ENCODE results near the gene LCN10. TPM values are rescaled to one million over a fixed set of nuclear protein-coding genes. Genes with fewer than 3 reads are reported as not detected.
"Not testable (repeated sequence)": the region's sequence is repeated elsewhere in the genome, so short reads cannot be mapped to it uniquely, and the experiment has no call there.

Gene LCN10
- 0.39 and 0.59 TPM in 2 replicates for total RNA-seq

DNA sequence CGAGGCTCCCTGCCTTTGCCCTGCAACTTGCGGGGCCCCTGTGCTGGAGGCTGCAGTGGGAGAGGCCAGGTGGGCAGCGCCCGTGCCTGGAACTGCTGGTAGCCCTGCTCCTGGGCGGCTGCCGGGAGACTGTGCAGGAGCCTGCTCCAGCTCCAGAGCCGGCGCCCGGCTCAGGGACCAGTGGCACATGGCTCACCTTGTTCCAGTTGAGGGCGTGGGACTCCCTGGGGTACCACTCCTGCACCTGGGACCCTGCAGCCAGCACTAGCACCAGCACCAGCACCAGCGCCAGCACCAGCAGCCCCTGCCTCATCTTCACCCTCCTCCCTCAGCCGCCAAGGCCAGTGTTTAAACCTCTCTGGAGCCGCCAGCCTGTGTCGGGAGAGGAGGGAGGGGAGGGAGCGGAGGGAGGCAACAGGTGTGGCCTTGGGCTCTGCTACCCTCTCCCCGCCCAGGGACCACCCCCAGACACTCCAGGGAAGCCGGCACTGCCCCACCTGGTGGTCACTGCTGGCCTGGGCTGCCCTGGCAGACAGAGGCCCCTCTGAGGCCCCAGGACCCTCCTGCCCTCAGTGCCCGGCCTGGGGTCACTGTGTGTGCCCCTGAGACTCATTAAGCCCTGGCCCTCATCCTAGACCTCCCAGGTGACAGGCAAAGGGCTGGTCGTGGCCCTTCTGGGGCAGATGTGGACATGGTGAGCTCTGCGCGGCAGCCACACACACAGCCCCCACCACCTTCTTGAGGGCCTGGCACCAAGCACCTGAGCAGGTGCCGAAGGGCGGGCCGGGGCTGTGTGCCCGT is at the start of gene LCN10:
Gene LCN10, minus strand, starts transcription at position 350 of the 801 bp plus-strand sequence. Its CDS starts 37 bp downstream, at position 313.
- intact Hi-C loops (cut with micrococcal nuclease): no loop called here

DNA sequence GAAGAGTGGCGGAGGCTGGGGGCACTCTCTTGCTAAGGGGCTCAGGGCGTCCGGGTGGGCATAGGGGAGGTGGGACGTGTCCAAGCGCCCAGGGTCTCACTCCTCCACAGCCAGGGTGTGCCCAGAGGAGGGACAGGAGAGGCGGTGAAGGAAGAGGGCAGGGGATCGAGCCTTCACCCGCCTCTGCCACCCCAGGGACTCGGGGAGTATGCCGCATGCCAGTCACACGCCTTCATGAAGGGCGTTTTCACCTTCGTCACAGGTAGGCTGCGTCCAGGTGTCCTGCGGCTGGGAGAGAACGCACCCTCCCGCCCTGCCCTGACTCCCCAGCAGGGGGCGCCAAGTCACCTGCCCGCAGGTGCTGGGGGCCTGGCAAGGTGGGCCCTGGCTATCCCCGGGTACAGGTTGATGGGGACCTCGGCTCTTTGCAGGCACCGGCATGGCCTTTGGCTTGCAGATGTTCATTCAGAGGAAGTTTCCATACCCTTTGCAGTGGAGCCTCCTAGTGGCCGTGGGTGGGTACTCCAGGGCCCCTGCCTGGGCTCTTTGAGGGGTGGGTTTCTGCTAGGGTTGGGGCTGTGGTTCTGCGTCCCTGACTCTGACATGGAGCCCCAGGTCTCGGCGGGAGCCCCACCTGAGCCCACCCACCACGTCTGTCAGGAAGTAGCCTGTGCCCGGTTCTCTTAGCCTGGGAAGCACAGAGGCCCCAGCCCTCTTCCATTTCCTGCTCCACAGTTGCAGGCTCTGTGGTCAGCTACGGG is 49.0 kb upstream of the LCN10 start:
- Mint-ChIP-seq H3K9me3 (no peaks in the 10 kb centered on the region), H3K36me3 (ENCODE audit: low read depth) (no peaks in the 10 kb centered on the region), H3K27ac (peak overlapping the region; percentile 81), H3K4me1 (ENCODE audit: low read depth) (peaks cover 32% of the 10 kb centered on the region), H3K4me3 (peak overlapping the region; percentile 84), H3K27me3 (ENCODE audit: insufficient read depth) (peaks cover 4% of the 10 kb centered on the region)
- DNase-seq (ENCODE audit: low spot score): peak; percentile 53
- intact Hi-C loops (cut with micrococcal nuclease): loop anchor here (1.0 to 5.0 kb wide), 17 partner anchors 9 to 814 kb away; partner anchors contain the start of genes AJM1, ANAPC2, ARRDC1 and MRPL41

More for the DNA sequence above, at the start of gene LCN10:
- peaks cover 2% of the 10 kb centered on the region for H3K27me3 Mint-ChIP-seq (ENCODE audit: insufficient read depth)
- no peaks in the 10 kb centered on the region for H3K9me3 Mint-ChIP-seq
- no peaks in the 10 kb centered on the region for H3K36me3 Mint-ChIP-seq (ENCODE audit: low read depth)
- DNase-seq (ENCODE audit: low spot score): no peak
- H3K4me1 Mint-ChIP-seq (ENCODE audit: low read depth): peaks cover 6% of the 10 kb centered on the region
- H3K4me3 Mint-ChIP-seq: no peak within 1 kb of the TSS
- no peak within 1 kb of the TSS for H3K27ac Mint-ChIP-seq

DNA sequence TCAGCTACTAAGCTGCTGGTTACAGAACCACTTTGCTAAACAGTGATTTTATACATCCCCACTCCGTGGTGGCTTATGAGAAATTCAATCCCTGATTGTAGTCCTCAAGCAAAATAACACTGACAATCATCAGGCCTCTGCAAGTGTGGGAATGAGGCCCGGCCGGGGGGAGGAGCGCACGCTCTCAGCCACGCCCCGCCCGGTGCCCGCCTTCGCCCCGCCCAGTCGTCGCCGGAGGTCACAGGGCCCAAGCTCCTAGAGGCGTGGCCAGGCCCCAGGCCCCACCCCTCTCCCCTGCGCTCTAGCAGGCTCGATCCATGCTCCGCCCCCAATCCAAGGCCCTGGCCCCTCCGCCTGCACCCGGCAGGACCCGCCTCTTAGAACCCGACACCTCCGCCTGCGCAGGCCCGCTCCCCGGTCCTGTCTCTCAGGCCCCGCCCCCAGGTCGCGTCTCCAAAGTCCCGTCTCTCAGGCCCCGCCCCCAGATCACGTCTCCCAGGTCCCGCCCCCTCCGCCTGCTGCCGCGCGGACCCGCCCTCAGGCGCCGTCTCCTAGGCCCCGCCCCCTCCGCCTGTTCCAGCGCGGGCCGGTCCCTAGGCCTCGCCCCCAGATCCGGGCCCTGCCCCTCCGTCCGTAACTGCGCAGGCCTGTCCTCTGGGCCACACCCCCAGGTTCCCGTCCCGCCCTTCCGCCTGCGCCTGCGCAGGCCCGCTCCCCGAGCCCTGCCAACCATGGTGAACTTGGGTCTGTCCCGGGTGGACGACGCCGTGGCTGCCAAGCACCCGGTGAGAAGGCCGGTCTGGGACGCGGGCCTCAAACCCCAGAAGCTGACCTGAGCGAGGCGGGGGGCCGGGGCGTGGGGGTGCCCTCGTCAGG is 48.1 kb upstream of the LCN10 start, which contains the start of gene TMEM141:
Gene TMEM141, plus strand, starts transcription at position 705 of the 876 bp plus-strand sequence. Its CDS starts 27 bp downstream, at position 732.
- H3K4me1 Mint-ChIP-seq (ENCODE audit: low read depth): peaks cover 32% of the 10 kb centered on the region
- peak within 1 kb of the TSS; percentile 81 for H3K27ac Mint-ChIP-seq
- H3K9me3 Mint-ChIP-seq: no peaks in the 10 kb centered on the region
- peak; percentile 100 for DNase-seq (ENCODE audit: low spot score)
- H3K4me3 Mint-ChIP-seq: peak within 1 kb of the TSS; percentile 84
- peaks cover 6% of the 10 kb centered on the region for H3K27me3 Mint-ChIP-seq (ENCODE audit: insufficient read depth)
- intact Hi-C loops (cut with micrococcal nuclease): loop anchor here (1.0 to 5.0 kb wide), 18 partner anchors 9 to 814 kb away; partner anchors contain the start of genes AJM1, ANAPC2, ARRDC1 and MRPL41
- H3K36me3 Mint-ChIP-seq (ENCODE audit: low read depth): no peaks in the 10 kb centered on the region

DNA sequence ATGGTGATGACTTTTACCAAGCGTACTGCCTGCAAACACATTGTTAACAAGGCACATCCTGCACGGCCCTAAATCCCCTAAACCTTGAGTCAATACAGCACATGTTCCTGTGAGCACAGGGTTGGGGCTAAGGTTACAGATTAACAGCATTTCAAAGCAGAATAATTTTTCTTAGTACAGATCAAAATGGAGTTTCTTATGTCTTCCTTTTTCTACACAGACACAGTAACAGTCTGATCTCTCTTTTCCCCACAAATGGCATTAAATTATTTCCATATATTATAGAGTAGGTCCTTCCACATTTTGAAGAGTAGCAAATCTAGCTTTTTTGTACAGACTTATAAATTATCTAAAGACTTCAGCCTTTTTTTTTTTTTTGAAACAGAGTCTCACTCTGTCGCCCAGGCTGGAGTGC is 46.8 kb upstream of the LCN10 start:
- Mint-ChIP-seq H3K27me3 (ENCODE audit: insufficient read depth) (peaks cover 7% of the 10 kb centered on the region), H3K4me3 (no peak overlapping the region), H3K27ac (no peak overlapping the region), H3K9me3 (no peaks in the 10 kb centered on the region), H3K4me1 (ENCODE audit: low read depth) (peaks cover 32% of the 10 kb centered on the region), H3K36me3 (ENCODE audit: low read depth) (no peaks in the 10 kb centered on the region)
- intact Hi-C loops (cut with micrococcal nuclease): no loop called here
- no peak for DNase-seq (ENCODE audit: low spot score)

GRCh38 chr9:136788644-136789522 is 46.1 kb upstream of the LCN10 start:
- H3K27ac Mint-ChIP-seq; DNase-seq (ENCODE audit: low spot score); intact Hi-C loops (cut with micrococcal nuclease); H3K36me3 Mint-ChIP-seq (ENCODE audit: low read depth); H3K9me3 Mint-ChIP-seq; H3K4me3 Mint-ChIP-seq; H3K27me3 Mint-ChIP-seq (ENCODE audit: insufficient read depth): not testable (repeated sequence)
- peaks cover 32% of the 10 kb centered on the region for H3K4me1 Mint-ChIP-seq (ENCODE audit: low read depth)

DNA sequence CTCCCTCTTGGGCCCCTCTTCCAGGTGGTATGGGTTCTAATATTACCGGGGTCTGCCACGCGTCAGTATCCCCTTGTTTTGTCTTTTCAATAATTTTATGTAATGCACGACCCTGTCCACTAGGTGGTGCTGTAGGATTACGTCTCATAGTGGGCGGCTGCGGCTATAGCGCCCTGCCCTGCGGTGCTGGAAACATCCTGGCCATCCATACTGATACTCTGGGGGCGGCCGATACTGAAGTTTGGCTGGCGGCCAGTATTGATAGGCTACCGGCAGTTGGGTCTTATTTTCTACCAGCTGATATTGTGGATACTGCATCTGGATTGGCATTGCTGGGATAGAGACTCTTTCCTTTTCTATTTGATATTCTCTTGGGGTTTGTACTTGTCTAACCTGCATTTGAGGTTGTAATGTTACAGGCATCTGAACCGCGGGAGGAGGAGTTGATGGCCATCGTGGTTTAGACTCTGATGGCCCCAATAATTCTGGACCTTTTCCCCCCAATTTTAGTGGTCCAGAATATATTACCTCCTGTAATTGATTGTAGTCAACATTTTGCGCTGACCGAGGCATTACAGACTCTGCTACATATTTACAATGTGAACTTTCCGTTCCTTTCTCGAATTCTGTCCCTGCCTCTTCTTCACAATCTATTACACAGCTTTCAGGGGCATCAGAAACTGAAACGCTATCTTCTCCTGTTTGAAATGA is 45.1 kb upstream of the LCN10 start:
- intact Hi-C loops (cut with micrococcal nuclease): loop anchor here (1.0 kb wide), 2 partner anchors 22 to 247 kb away; no protein-coding TSS in a partner anchor
- peak; percentile 69 for DNase-seq (ENCODE audit: low spot score)
- Mint-ChIP-seq H3K4me1 (ENCODE audit: low read depth) (peaks cover 25% of the 10 kb centered on the region), H3K9me3 (no peaks in the 10 kb centered on the region), H3K36me3 (ENCODE audit: low read depth) (no peaks in the 10 kb centered on the region), H3K27me3 (ENCODE audit: insufficient read depth) (peaks cover 7% of the 10 kb centered on the region), H3K4me3 (no peak overlapping the region), H3K27ac (no peak overlapping the region)

- H3K4me1 Mint-ChIP-seq (ENCODE audit: low read depth): peaks cover 22% of the 10 kb centered on the region
- H3K9me3 Mint-ChIP-seq; DNase-seq (ENCODE audit: low spot score); H3K27ac Mint-ChIP-seq; H3K27me3 Mint-ChIP-seq (ENCODE audit: insufficient read depth); H3K36me3 Mint-ChIP-seq (ENCODE audit: low read depth); H3K4me3 Mint-ChIP-seq: not testable (repeated sequence)
- intact Hi-C loops (cut with micrococcal nuclease): loop anchor here (1.0 kb wide), 2 partner anchors 21 to 248 kb away; no protein-coding TSS in a partner anchor
Measured at GRCh38 chr9:136786983-136787382, 44.2 kb upstream of the LCN10 start.

DNA sequence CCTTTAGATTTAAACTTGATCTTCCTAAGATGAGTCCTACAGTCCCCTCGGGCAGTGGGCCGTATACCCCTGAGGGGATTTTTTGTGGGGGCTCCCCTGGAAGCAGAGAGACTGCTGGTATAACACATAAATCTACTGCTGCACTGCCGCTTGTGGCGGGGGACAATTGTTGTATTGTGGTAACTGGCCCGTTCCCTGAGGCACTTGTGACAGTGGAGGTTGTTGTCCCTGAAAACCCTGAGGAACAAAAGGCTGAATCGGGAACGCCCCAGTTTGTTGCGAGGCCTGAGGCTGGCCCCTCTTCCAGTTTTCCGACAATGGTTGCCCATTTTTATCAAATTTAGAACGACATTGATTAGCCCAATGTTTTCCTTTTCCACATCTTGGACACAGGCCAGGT is 43.7 kb upstream of the LCN10 start:
- Mint-ChIP-seq H3K9me3 (no peaks in the 10 kb centered on the region), H3K36me3 (ENCODE audit: low read depth) (no peaks in the 10 kb centered on the region), H3K4me1 (ENCODE audit: low read depth) (peaks cover 20% of the 10 kb centered on the region), H3K27ac (no peak overlapping the region), H3K27me3 (ENCODE audit: insufficient read depth) (peaks cover 13% of the 10 kb centered on the region), H3K4me3 (no peak overlapping the region)
- intact Hi-C loops (cut with micrococcal nuclease): no loop called here
- no peak for DNase-seq (ENCODE audit: low spot score)

DNA sequence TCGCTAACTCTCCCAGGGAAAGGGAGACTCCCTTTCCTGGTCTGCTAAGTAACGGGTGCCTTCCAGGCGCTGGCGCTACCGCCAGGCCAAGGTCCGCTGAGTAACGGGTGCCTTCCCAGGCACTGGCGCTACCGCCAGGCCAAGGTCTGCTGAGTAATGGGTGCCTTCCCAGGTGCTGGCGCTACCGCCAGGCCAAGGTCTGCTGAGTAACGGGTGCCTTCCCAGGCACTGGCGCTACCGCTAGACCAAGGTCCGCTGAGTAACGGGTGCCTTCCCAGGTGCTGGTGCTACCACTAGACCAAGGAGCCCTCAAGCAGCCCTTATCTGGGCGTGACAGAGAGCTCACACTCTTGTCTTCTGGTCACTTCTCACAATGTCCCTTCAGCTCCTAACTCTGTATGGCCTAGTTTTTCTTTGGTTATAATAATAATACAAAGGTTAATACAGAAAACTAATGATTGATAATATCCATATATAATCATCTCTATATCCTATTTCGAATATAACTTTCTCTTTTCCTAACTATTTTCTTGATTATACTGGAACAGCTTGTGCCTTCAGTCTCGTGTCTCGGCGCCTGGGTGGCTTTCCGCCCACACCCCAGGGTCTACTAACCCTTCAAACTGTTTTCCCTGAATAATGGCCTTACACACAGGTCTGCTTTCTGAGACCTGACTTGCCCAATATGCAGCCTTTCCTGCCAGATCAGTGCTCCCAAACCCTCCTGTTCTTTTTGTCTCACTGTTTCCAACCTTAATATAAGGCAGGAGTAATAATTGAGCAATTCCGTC is 43.0 kb upstream of the LCN10 start:
- peaks cover 17% of the 10 kb centered on the region for H3K27me3 Mint-ChIP-seq (ENCODE audit: insufficient read depth)
- DNase-seq (ENCODE audit: low spot score); H3K36me3 Mint-ChIP-seq (ENCODE audit: low read depth); H3K9me3 Mint-ChIP-seq; intact Hi-C loops (cut with micrococcal nuclease); H3K27ac Mint-ChIP-seq; H3K4me3 Mint-ChIP-seq: not testable (repeated sequence)
- H3K4me1 Mint-ChIP-seq (ENCODE audit: low read depth): peaks cover 20% of the 10 kb centered on the region

DNA sequence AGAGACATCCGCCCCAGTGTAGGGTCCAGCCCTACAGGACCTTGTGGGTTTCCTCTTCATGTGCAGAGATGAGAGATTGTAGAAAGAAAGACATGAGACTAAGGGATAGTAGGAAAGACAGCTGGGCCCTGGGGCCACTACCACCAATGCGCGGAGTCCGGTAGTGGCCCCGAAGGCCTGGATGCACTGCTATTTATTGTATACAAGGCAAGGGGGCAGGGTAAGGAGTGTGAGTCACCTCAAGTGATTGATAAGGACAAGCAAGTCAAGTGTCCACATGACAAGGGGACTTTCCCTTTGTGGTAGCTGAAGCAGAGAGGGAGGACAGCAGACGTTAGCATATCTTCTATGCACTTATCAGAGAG is 42.2 kb upstream of the LCN10 start:
- Mint-ChIP-seq H3K36me3 (ENCODE audit: low read depth) (no peaks in the 10 kb centered on the region), H3K27ac (no peak overlapping the region), H3K9me3 (no peaks in the 10 kb centered on the region), H3K4me1 (ENCODE audit: low read depth) (peaks cover 17% of the 10 kb centered on the region), H3K4me3 (no peak overlapping the region), H3K27me3 (ENCODE audit: insufficient read depth) (peaks cover 21% of the 10 kb centered on the region)
- DNase-seq (ENCODE audit: low spot score): no peak
- intact Hi-C loops (cut with micrococcal nuclease): no loop called here
